Ramos (cell line): ENCODE measurements around the gene NDUFAF3.
"Not testable (repeated sequence)": the region's sequence is repeated elsewhere in the genome, so short reads cannot be mapped to it uniquely, and the experiment has no call there.

Experiments
- in situ Hi-C: fragments of 300-500 bp; cut with MboI; formaldehyde crosslinking; loops from one replicate; pipeline ENCODE4 v1.14.3; 2022; ENCODE audit warnings: low sequenced_read_pairs; ENCODE audit not compliant: unreplicated experiment

NDUFAF3 gene

GRCh38 chr3:48999085-48999858 lies 22.6 kb upstream of the NDUFAF3 start:
- in situ Hi-C loops: no loop called here

- in situ Hi-C loops: no loop called here
Observed at GRCh38 chr3:49001155-49001554, 20.8 kb upstream of the NDUFAF3 start.

- in situ Hi-C loops: no loop called here
Observed at GRCh38 chr3:49004352-49005302, 17.3 kb upstream of the NDUFAF3 start.

- in situ Hi-C loops: no loop called here
Observed at GRCh38 chr3:49005303-49005680, 16.6 kb upstream of the NDUFAF3 start.

GRCh38 chr3:49005998-49006397 lies 15.9 kb upstream of the NDUFAF3 start:
- in situ Hi-C loops: no loop called here

GRCh38 chr3:49006408-49007067 lies 15.4 kb upstream of the NDUFAF3 start:
- in situ Hi-C loops: no loop called here

- in situ Hi-C loops: no loop called here
Observed at GRCh38 chr3:49007068-49007770, 14.7 kb upstream of the NDUFAF3 start, which contains the start of gene WDR6. TSS of gene WDR6 (plus strand) at chr3:49007391. CDS start at chr3:49007432, 41 bp downstream.

- in situ Hi-C loops: no loop called here
Observed at GRCh38 chr3:49007771-49008528, 14.0 kb upstream of the NDUFAF3 start.

- in situ Hi-C loops: not testable (repeated sequence)
Observed at GRCh38 chr3:49008627-49009026, 13.3 kb upstream of the NDUFAF3 start.

- in situ Hi-C loops: no loop called here
Observed at GRCh38 chr3:49009396-49009795, 12.5 kb upstream of the NDUFAF3 start.

GRCh38 chr3:49012441-49013017 lies 9.4 kb upstream of the NDUFAF3 start:
- in situ Hi-C loops: no loop called here

GRCh38 chr3:49013113-49013737 lies 8.7 kb upstream of the NDUFAF3 start:
- in situ Hi-C loops: no loop called here

GRCh38 chr3:49013738-49014660 lies 7.9 kb upstream of the NDUFAF3 start:
- in situ Hi-C loops: no loop called here

- in situ Hi-C loops: no loop called here
Observed at GRCh38 chr3:49015072-49015471, 6.8 kb upstream of the NDUFAF3 start.

- in situ Hi-C loops: no loop called here
Observed at GRCh38 chr3:49015765-49016164, 6.2 kb upstream of the NDUFAF3 start.

GRCh38 chr3:49016414-49017228 lies 5.3 kb upstream of the NDUFAF3 start:
- in situ Hi-C loops: no loop called here
